Body of pancreas (tissue), 4 donors: Measurements from ENCODE around the gene FAM117A.

ENCODE experiments used
- CTCF ChIP-seq, 7 experiments: fragments of 450-650 bp in 4 of 7; fragments of 200-600 bp in 3 of 7; sonication (generic) in 3 of 7; IDR thresholded peaks; one replicate each; pipeline ENCODE4 v1.5.1; 2016 to 2019; ENCODE audit warnings: antibody characterized with exemption in 7 of 7
- POLR2A ChIP-seq, 3 donors: fragments of 450-650 bp; IDR thresholded peaks; one replicate each; pipeline ENCODE4 v1.6.1; 2016; ENCODE audit warnings: antibody characterized with exemption in 3 of 3, mild to moderate bottlenecking in 2 of 3

GRCh38 chr17:49691086-49691676 is 72.8 kb downstream of the FAM117A start:
- TF ChIP-seq CTCF (IDR thresholded peaks at IDR 0.05) (no peak), POLR2A (IDR thresholded peaks at IDR 0.05) (no peak)
